GM23248 (cell line): ENCODE measurements around the gene TCF4. TPM values are rescaled to one million over a fixed set of nuclear protein-coding genes. Genes with fewer than 3 reads are reported as not detected.

Experiments used
- DNase-seq: peaks from one replicate; pipeline ENCODE4 v3.0.0-alpha.2; 2015
- H2AFZ ChIP-seq: fragments of 200-600 bp; sonication (generic); 2 replicates; pipeline ENCODE4 v1.6.1; 2016; ENCODE audit warnings: antibody characterized with exemption
- H3F3A ChIP-seq: fragments of 200-600 bp; sonication (generic); 2 replicates; pipeline ENCODE4 v1.6.1; 2016; ENCODE audit warnings: mild to moderate bottlenecking, antibody characterized with exemption, mixed run types; ENCODE audit not compliant: insufficient read depth
- H3K27ac ChIP-seq: fragments of 200-600 bp; sonication (generic); 2 replicates; pipeline ENCODE4 v1.5.1; 2016; ENCODE audit warnings: mild to moderate bottlenecking
- H3K27me3 ChIP-seq: fragments of 200-600 bp; sonication (generic); replicated peaks from 2 replicates; pipeline ENCODE4 v1.6.1; 2016; ENCODE audit warnings: mild to moderate bottlenecking; ENCODE audit not compliant: insufficient read depth
- H3K36me3 ChIP-seq: fragments of 200-600 bp; sonication (generic); 2 replicates; pipeline ENCODE4 v1.6.1; 2016; ENCODE audit warnings: low read depth, mild to moderate bottlenecking
- H3K4me1 ChIP-seq: fragments of 200-600 bp; sonication (generic); 2 replicates; pipeline ENCODE4 v1.6.1; 2016; ENCODE audit warnings: mild to moderate bottlenecking; ENCODE audit not compliant: insufficient read depth
- H3K4me2 ChIP-seq: fragments of 200-600 bp; sonication (generic); one replicate; pipeline ENCODE4 v1.6.1; 2016; ENCODE audit warnings: mild to moderate bottlenecking; ENCODE audit not compliant: unreplicated experiment
- H3K4me3 ChIP-seq: fragments of 200-600 bp; sonication (generic); 2 replicates; pipeline ENCODE4 v1.5.1; 2016; ENCODE audit warnings: mild to moderate bottlenecking
- H3K79me2 ChIP-seq: fragments of 200-600 bp; sonication (generic); 2 replicates; pipeline ENCODE4 v1.6.1; 2016; ENCODE audit warnings: mild to moderate bottlenecking; ENCODE audit not compliant: insufficient read depth
- H3K9ac ChIP-seq: fragments of 200-600 bp; sonication (generic); 2 replicates; pipeline ENCODE4 v1.6.1; 2016; ENCODE audit warnings: mild to moderate bottlenecking
- H3K9me2 ChIP-seq: fragments of 200-600 bp; sonication (generic); 2 replicates; pipeline ENCODE4 v1.6.1; 2016; ENCODE audit warnings: mixed run types, mild to moderate bottlenecking, moderate library complexity; ENCODE audit not compliant: insufficient read depth
- H3K9me3 ChIP-seq: fragments of 200-600 bp; sonication (generic); one replicate; pipeline ENCODE4 v1.6.1; 2017; ENCODE audit warnings: low read depth
- H4K20me1 ChIP-seq: fragments of 200-600 bp; sonication (generic); 2 replicates; pipeline ENCODE4 v1.6.0; 2016; ENCODE audit not compliant: insufficient read depth
- EZH2 ChIP-seq: fragments of 200-600 bp; sonication (generic); IDR thresholded peaks from 2 replicates; pipeline ENCODE4 v1.6.1; 2018; ENCODE audit warnings: antibody characterized with exemption, mild to moderate bottlenecking; ENCODE audit not compliant: insufficient read depth, poor library complexity, severe bottlenecking
- EZH2phosphoT487 ChIP-seq: fragments of 200-600 bp; sonication (generic); IDR thresholded peaks from 2 replicates; pipeline ENCODE4 v1.6.1; 2018; ENCODE audit warnings: antibody characterized with exemption, moderate library complexity, mild to moderate bottlenecking, low read depth; ENCODE audit not compliant: insufficient read depth
- whole genome bisulfite sequencing, 2 experiments: methylation state at CpG; one replicate each; pipeline ENCODE4 v1.1.6; 2015 to 2017; ENCODE audit warnings: low lambda C conversion rate in 2 of 2, low coverage in 1 of 2; ENCODE audit errors: missing lambda C conversion rate in 2 of 2; 5-methylcytosine and 5-hydroxymethylcytosine counted together
- in situ Hi-C: fragments of 300-500 bp; cut with MboI; formaldehyde crosslinking; loops from 2 replicates; pipeline ENCODE4 v1.15.0; 2020
- polyA plus RNA-seq: library from polyadenylated mRNA; unstranded; fragments of >200 nt; fragmentation: Nextera tagmentation; extraction: Ambion mirVana; gene quantifications from 2 replicates; pipeline ENCODE4 v1.2.1, GENCODE V29; 2016
- total RNA-seq: library from RNA; depleted of rRNA; stranded (reverse); fragments of >200 nt; shearing (Covaris generic); gene quantifications from 2 replicates; pipeline ENCODE4 v1.2.3, GENCODE V29; 2014

Gene TCF4
- total and polyA plus RNA-seq, 2 experiments from 2014 or later: 54.5 to 59.3 TPM

DNA sequence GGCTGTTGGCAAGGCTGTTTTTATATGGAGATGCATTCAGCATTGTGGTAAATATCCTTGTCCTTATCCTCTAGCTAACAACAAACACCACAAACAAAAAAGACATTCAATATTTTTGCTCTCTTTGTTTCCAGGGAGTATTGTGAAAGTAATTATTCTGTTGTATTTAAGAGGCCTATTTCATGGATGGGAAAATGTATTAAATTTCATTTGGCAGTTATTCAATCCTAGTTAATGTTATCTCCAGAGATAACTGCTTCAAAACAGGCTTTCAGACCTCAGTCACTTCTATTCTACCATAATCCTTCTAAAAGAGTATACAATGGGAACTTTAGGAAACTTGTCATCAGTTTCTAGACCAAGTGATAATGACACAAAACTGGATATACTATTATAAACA, 348.3 kb downstream of the TCF4 start:
- Histone ChIP-seq H3K9me2 (no peaks in the 10 kb centered on the region), H3K79me2 (peaks cover 8% of the 10 kb centered on the region; the same call in 1 of the 2 replicates), H3K36me3 (no peaks in the 10 kb centered on the region)

DNA sequence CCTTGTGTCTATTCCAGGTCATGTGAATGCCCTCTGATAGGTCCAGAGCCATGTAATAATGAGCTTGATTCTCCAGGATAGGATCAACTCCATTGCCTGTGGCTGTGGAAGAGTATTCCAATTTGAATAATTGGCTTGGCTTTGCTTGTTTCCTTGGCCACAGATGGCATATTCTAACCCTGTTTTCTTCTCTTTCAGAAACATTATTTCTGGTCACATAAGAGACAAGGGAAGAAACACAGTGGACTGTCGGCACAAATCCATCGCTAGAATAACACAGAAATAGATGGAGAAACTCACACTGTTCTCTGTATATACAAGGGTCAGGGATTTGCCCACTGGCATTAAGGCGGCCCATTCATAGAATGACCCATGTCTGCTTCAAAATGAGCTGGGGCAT, 350.3 kb downstream of the TCF4 start:
- 98 to 99% methylated on average over 3 of the region's 3 CpGs for WGBS, 2 experiments
- no peaks in the 10 kb centered on the region for H4K20me1 ChIP-seq
- no peak overlapping the region for H3K4me3 ChIP-seq
- no peak for DNase-seq
- H3K9me2 ChIP-seq: no peaks in the 10 kb centered on the region
- no peak overlapping the region for H3K27ac ChIP-seq
- H3K9me3 ChIP-seq: no peaks in the 10 kb centered on the region
- H3K9ac ChIP-seq: no peak overlapping the region
- H3K79me2 ChIP-seq: peaks cover 9% of the 10 kb centered on the region; the same call in 1 of the 2 replicates
- no peaks in the 10 kb centered on the region for H3K36me3 ChIP-seq
- no peaks in the 10 kb centered on the region for H3K27me3 ChIP-seq
- no peak overlapping the region for H3K4me2 ChIP-seq
- H3F3A ChIP-seq: 0 out of 2 replicates have a peak, but pooled peaks cover 6% of the 10 kb centered on the region
- H2AFZ ChIP-seq: no peak overlapping the region
- no peak for TF ChIP-seq EZH2
- no peak for TF ChIP-seq EZH2phosphoT487
- in situ Hi-C loops: loop anchor here (10.0 to 25.0 kb wide), 2 partner anchors 550 to 1337 kb away; no protein-coding TSS in a partner anchor
- H3K4me1 ChIP-seq: 0 out of 2 replicates have a peak, but pooled peaks cover 4% of the 10 kb centered on the region

More for the DNA sequence above, 348.3 kb downstream of the TCF4 start:
- H3K4me3 ChIP-seq: no peak overlapping the region
- no peaks in the 10 kb centered on the region for H3K9me3 ChIP-seq
- in situ Hi-C loops: loop anchor here (10.0 to 25.0 kb wide), 2 partner anchors 548 to 1335 kb away; no protein-coding TSS in a partner anchor
- TF ChIP-seq EZH2 (no peak), EZH2phosphoT487 (no peak)
- no peak overlapping the region for H3K4me2 ChIP-seq
- H2AFZ ChIP-seq: no peak overlapping the region
- H4K20me1 ChIP-seq: no peaks in the 10 kb centered on the region
- peaks cover 14% of the 10 kb centered on the region for H3F3A ChIP-seq
- peaks cover 20% of the 10 kb centered on the region for H3K4me1 ChIP-seq
- no peak for DNase-seq
- H3K9ac ChIP-seq: no peak overlapping the region
- no peaks in the 10 kb centered on the region for H3K27me3 ChIP-seq
- no peak overlapping the region for H3K27ac ChIP-seq

DNA sequence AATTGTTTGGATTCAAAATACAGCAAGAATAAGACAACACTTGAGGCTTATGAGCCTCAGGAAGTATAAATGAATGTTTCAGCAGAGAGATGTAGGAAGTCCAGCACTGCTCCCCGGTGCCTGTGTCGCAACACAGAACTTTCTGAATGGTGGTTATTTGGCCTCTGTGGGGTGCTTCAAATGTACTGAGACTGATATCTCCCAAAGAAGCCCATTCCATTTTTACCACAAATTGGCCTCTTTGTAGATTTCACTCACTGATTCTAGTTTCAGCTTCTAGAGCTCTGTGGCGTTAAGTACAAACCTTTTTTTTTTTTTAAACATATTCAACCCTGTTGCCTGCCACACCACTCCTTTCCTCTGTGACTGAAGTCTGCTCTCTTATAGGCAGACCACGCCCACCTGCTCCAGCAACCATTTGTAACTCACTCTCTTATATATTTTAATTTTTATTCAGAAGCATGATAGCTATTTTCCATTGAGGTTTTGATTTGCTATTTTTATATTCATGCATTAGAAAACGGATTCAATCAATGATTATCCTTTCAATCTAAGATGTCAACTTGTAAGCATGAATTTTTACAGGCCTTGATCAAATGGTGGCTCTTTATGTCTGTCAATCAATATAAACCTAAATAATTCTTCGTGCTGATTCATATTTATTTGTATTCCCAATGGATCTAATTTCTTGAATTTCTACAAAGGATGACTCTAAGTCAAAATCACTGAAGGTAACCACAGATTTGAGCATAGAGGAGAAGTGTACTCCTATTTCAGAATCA, 351.7 kb downstream of the TCF4 start:
- no peaks in the 10 kb centered on the region for H4K20me1 ChIP-seq
- no peak overlapping the region for H3K4me2 ChIP-seq
- H3F3A ChIP-seq: 0 out of 2 replicates have a peak, but pooled peaks cover 6% of the 10 kb centered on the region
- H3K9ac ChIP-seq: no peak overlapping the region
- peaks cover 9% of the 10 kb centered on the region; the same call in 1 of the 2 replicates for H3K79me2 ChIP-seq
- TF ChIP-seq EZH2phosphoT487: no peak
- TF ChIP-seq EZH2: no peak
- DNase-seq: peak; percentile 38
- H3K36me3 ChIP-seq: no peaks in the 10 kb centered on the region
- no peak overlapping the region for H3K27ac ChIP-seq
- no peaks in the 10 kb centered on the region for H3K9me3 ChIP-seq
- in situ Hi-C loops: loop anchor here (10.0 to 25.0 kb wide), 2 partner anchors 551 to 1338 kb away; no protein-coding TSS in a partner anchor
- no peaks in the 10 kb centered on the region for H3K27me3 ChIP-seq
- 77% methylated on average over 6 of the region's 6 CpGs for WGBS, 2 experiments
- H3K4me1 ChIP-seq: 0 out of 2 replicates have a peak, but pooled peaks cover 4% of the 10 kb centered on the region
- no peaks in the 10 kb centered on the region for H3K9me2 ChIP-seq
- H2AFZ ChIP-seq: no peak overlapping the region
- H3K4me3 ChIP-seq: no peak overlapping the region

DNA sequence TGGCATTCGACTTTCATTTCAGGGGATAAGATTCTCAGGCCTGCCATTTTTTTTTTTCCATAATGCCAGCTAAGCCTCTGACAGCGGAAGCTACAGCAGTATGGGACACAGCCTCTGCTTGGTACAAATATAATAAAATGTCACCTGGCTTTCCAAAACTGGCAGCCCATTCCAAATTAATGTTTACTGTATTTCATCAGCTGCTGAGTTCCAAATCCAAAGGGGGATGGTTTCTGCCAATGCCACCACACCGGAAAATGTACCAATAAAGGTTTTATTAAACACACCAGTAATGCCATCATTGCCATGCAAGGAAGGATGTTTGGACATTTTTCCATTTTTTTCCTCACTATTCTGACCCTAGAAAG, 352.9 kb downstream of the TCF4 start:
- no peak for DNase-seq
- H3F3A ChIP-seq: 0 out of 2 replicates have a peak, but pooled peaks cover 6% of the 10 kb centered on the region
- in situ Hi-C loops: loop anchor here (10.0 to 25.0 kb wide), 2 partner anchors 552 to 1340 kb away; no protein-coding TSS in a partner anchor
- H3K79me2 ChIP-seq: peaks cover 9% of the 10 kb centered on the region; the same call in 1 of the 2 replicates
- H3K36me3 ChIP-seq: no peaks in the 10 kb centered on the region
- 61 to 63% methylated on average over 3 of the region's 3 CpGs for WGBS, 2 experiments
- peak overlapping the region; percentile 6 for H3K4me2 ChIP-seq
- TF ChIP-seq EZH2: no peak
- TF ChIP-seq EZH2phosphoT487: no peak
- no peaks in the 10 kb centered on the region for H3K9me3 ChIP-seq
- peak overlapping the region; percentile 38; the same call in 1 of the 2 replicates for H2AFZ ChIP-seq
- no peak overlapping the region for H3K27ac ChIP-seq
- H3K4me3 ChIP-seq: no peak overlapping the region
- no peak overlapping the region for H3K9ac ChIP-seq
- H3K9me2 ChIP-seq: no peaks in the 10 kb centered on the region
- no peaks in the 10 kb centered on the region for H4K20me1 ChIP-seq
- 0 out of 2 replicates have a peak, but pooled peaks cover 4% of the 10 kb centered on the region for H3K4me1 ChIP-seq
- H3K27me3 ChIP-seq: no peaks in the 10 kb centered on the region
